Kidney epithelial cell (primary cell): ENCODE results near the gene KCNH3. TPM values are rescaled to one million over a fixed set of nuclear protein-coding genes. Genes with fewer than 3 reads are reported as not detected.

Experiments
- DNase-seq: peaks from one replicate; pipeline ENCODE4 v3.0.0-alpha.2; 2010; ENCODE audit warnings: low read depth
- H3K27me3 ChIP-seq: 2 replicates; pipeline ENCODE4 v1.6.0; 2011; ENCODE audit warnings: low read length; ENCODE audit not compliant: control insufficient read depth, insufficient read depth
- H3K36me3 ChIP-seq: 2 replicates; pipeline ENCODE4 v1.5.1; 2011; ENCODE audit warnings: low read length; ENCODE audit not compliant: control insufficient read depth, insufficient read depth
- H3K4me3 ChIP-seq: 2 replicates; pipeline ENCODE4 v1.5.1; 2011; ENCODE audit warnings: low read depth, mild to moderate bottlenecking, control low read depth, low read length
- CTCF ChIP-seq: IDR thresholded peaks from 2 replicates; pipeline ENCODE4 v1.5.1; 2011; ENCODE audit warnings: mild to moderate bottlenecking, moderate library complexity, low read length, control low read depth, inconsistent platforms; ENCODE audit not compliant: insufficient read depth, poor library complexity, severe bottlenecking
- total RNA-seq: library from RNA; depleted of rRNA; stranded (reverse); fragments of >200 nt; gene quantifications from 2 replicates; pipeline ENCODE4 v1.2.3, GENCODE V29; 2015

The KCNH3 gene
- total RNA-seq, 1 donor from 2014 or later: 0.21 TPM

GRCh38 chr12:49559011-49559675, 20.3 kb downstream of the KCNH3 start:
- TF ChIP-seq CTCF: no peak
- no peak for DNase-seq
- Histone ChIP-seq H3K27me3 (no peaks in the 10 kb centered on the region), H3K36me3 (peaks cover 3% of the 10 kb centered on the region), H3K4me3 (no peak overlapping the region)

GRCh38 chr12:49560695-49561094, 21.9 kb downstream of the KCNH3 start:
- no peak for DNase-seq
- no peak for TF ChIP-seq CTCF
- Histone ChIP-seq H3K36me3 (peaks cover 3% of the 10 kb centered on the region), H3K4me3 (no peak overlapping the region), H3K27me3 (no peaks in the 10 kb centered on the region)

- no peaks in the 10 kb centered on the region for H3K27me3 ChIP-seq
- no peak for DNase-seq
- peaks cover 1% of the 10 kb centered on the region for H3K36me3 ChIP-seq
- TF ChIP-seq CTCF: no peak
- H3K4me3 ChIP-seq: no peak overlapping the region
Measured at GRCh38 chr12:49562233-49562632, 23.4 kb downstream of the KCNH3 start.

GRCh38 chr12:49562831-49563230, 24.0 kb downstream of the KCNH3 start:
- peaks cover 1% of the 10 kb centered on the region for H3K36me3 ChIP-seq
- DNase-seq: no peak

GRCh38 chr12:49563951-49564685, 25.3 kb downstream of the KCNH3 start:
- no peak for DNase-seq
- no peaks in the 10 kb centered on the region for H3K27me3 ChIP-seq
- TF ChIP-seq CTCF: no peak
- no peak overlapping the region for H3K4me3 ChIP-seq
- peaks cover 1% of the 10 kb centered on the region for H3K36me3 ChIP-seq

More at GRCh38 chr12:49562831-49563230, 24.0 kb downstream of the KCNH3 start:
- Histone ChIP-seq H3K27me3 (no peaks in the 10 kb centered on the region), H3K4me3 (no peak overlapping the region)
- no peak for TF ChIP-seq CTCF
